Stomach smooth muscle (tissue), 2 donors: Measurements from ENCODE around the gene ZNF483.
"Not testable (repeated sequence)": the region's sequence is repeated elsewhere in the genome, so short reads cannot be mapped to it uniquely, and the experiment has no call there.

ENCODE experiments used
- H3K27ac ChIP-seq: one replicate; pipeline ENCODE4 v1.7.0; 2013; ENCODE audit warnings: mild to moderate bottlenecking, low read length, inconsistent platforms
- H3K27me3 ChIP-seq, 2 donors: one replicate each; pipeline ENCODE4 v1.7.0; 2013; ENCODE audit warnings: low read length in 2 of 2; ENCODE audit not compliant: insufficient read depth in 2 of 2, control insufficient read depth in 1 of 2
- H3K36me3 ChIP-seq, 2 donors: one replicate each; pipeline ENCODE4 v1.7.0; 2013; ENCODE audit warnings: low read length in 2 of 2; ENCODE audit not compliant: control insufficient read depth in 2 of 2, insufficient read depth in 2 of 2
- H3K4me1 ChIP-seq: one replicate; pipeline ENCODE4 v1.7.0; 2013; ENCODE audit warnings: low read length; ENCODE audit not compliant: control insufficient read depth, insufficient read depth
- H3K4me3 ChIP-seq, 2 donors: one replicate each; pipeline ENCODE4 v1.7.0; 2013; ENCODE audit warnings: low read length in 2 of 2
- H3K9ac ChIP-seq, 2 donors: one replicate each; pipeline ENCODE4 v1.7.0; 2013; ENCODE audit warnings: low read length in 2 of 2, mild to moderate bottlenecking in 1 of 2
- H3K9me3 ChIP-seq, 2 donors: one replicate each; pipeline ENCODE4 v1.7.0; 2013; ENCODE audit warnings: low read length in 2 of 2; ENCODE audit not compliant: control insufficient read depth in 2 of 2
- donor health status: healthy.
- donor health status: Pancreatic carcinoma.

The ZNF483 gene

DNA sequence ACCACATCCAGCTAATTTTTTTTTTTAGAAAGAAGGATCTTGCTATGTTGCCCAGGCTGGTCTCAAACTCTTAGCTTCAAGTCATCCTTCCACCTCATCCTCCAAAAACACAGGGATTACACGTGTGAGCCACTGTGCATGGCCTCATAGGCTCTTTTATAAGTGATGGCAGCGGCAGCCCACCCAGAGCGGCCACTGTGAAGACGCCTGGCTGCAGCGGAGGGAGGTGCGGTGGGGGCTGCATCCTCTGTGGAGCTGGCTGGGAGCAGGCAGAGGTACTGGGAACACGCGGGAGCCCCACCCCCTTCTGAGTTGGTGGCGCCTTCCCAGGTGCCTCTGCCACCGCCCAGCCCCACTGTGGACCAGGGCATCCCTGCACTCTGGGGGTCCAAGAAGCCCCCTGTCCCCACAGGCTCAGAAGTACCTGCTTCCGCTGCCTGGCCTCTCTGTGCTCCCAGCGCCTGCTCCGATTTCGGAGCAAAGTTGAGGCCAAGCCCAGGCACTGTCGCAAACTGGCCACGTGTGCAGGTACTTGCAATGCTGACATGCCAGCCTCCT lies 23.9 kb upstream of the ZNF483 start:
- Histone ChIP-seq H3K9ac (no peak overlapping the region), H3K36me3 (no peaks in the 10 kb centered on the region), H3K4me1 (no peaks in the 10 kb centered on the region), H3K4me3 (no peak overlapping the region), H3K27ac (no peak overlapping the region), H3K27me3 (no peaks in the 10 kb centered on the region), H3K9me3 (no peaks in the 10 kb centered on the region)

DNA sequence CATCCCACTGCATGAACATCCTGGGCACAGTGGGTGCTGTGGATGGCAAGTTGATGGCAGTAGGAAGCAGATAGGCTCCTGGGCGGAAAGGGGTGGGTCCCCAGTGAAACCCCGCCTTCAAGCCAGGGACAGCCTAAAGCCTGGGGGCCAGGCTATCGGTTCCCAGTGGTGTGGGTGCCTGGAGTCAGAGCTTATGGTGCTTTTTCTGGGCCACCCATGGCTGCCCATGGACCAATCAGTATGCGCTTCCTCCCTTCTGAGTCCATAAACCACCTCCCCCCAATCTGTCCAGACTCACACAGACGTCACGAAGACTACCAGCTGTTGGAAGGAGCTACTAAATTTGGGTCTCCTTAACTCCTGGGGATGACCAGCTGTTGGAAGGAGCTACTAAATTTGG lies 23.3 kb upstream of the ZNF483 start:
- H3K27ac ChIP-seq: no peak overlapping the region
- H3K36me3 ChIP-seq: no peaks in the 10 kb centered on the region
- no peak overlapping the region for H3K4me3 ChIP-seq
- no peaks in the 10 kb centered on the region for H3K9me3 ChIP-seq
- H3K4me1 ChIP-seq: no peaks in the 10 kb centered on the region
- H3K9ac ChIP-seq: no peak overlapping the region
- H3K27me3 ChIP-seq: no peaks in the 10 kb centered on the region

DNA sequence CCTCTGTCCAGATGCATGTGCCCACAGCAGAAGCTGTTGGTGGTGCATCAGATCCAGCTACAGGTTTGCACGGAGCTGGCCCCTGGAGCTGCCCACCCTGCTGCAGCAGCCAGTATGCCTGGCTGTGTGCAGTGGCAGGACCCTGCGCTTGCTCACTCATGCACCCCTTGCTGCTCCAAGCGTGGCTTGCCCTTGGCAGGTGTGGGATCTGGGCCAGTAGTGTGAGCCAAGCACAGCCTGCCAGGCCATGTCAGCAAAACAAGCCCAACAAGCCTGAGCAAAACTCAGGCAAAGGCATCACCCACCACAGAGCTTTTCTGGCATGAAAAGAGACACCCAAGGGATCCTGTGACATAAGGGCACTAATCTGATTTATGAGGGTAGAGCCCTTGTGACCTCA lies 22.5 kb upstream of the ZNF483 start:
- no peak overlapping the region for H3K27ac ChIP-seq
- no peak overlapping the region for H3K9ac ChIP-seq
- H3K27me3 ChIP-seq: no peaks in the 10 kb centered on the region
- no peaks in the 10 kb centered on the region for H3K9me3 ChIP-seq
- H3K4me3 ChIP-seq: no peak overlapping the region
- H3K4me1 ChIP-seq: no peaks in the 10 kb centered on the region
- no peaks in the 10 kb centered on the region for H3K36me3 ChIP-seq

GRCh38 chr9:111511581-111511980 lies 13.4 kb upstream of the ZNF483 start:
- H3K27ac ChIP-seq, H3K9me3 ChIP-seq, H3K4me1 ChIP-seq, H3K4me3 ChIP-seq, H3K36me3 ChIP-seq, H3K27me3 ChIP-seq, H3K9ac ChIP-seq: not testable (repeated sequence)

DNA sequence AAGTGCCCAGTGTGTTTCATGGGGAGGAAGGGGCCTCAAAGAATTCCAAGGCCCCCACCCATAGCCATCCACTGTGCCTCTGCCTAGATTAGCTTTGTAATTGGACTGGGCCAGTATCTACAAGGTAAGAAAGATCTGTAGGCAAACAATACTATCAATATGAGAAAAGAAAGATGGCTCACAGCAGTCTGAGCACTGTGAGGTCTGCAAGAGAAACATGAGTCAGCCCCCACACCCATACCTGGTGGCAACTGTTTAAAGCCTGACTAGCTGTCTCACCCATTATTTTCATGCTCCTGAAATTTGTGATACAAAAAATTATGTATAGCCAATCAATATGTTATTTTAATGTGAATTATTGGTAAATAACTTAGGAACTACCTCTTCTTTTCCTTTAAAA lies 10.0 kb upstream of the ZNF483 start:
- Histone ChIP-seq H3K4me3 (no peak overlapping the region), H3K27me3 (no peaks in the 10 kb centered on the region), H3K9me3 (no peaks in the 10 kb centered on the region), H3K27ac (no peak overlapping the region), H3K36me3 (no peaks in the 10 kb centered on the region), H3K4me1 (no peaks in the 10 kb centered on the region), H3K9ac (no peak overlapping the region)

- H3K27me3 ChIP-seq: no peaks in the 10 kb centered on the region
- no peaks in the 10 kb centered on the region for H3K4me1 ChIP-seq
- no peak overlapping the region for H3K4me3 ChIP-seq
- no peaks in the 10 kb centered on the region for H3K9me3 ChIP-seq
- no peaks in the 10 kb centered on the region for H3K36me3 ChIP-seq
- H3K9ac ChIP-seq: no peak overlapping the region
- H3K27ac ChIP-seq: no peak overlapping the region
These were observed 8.9 kb upstream of the ZNF483 start for GRCh38 chr9:111516061-111516465.

GRCh38 chr9:111524731-111525055 lies 286 bp upstream of the ZNF483 start:
- Histone ChIP-seq H3K4me1 (peaks cover 5% of the 10 kb centered on the region), H3K9me3 (no peaks in the 10 kb centered on the region), H3K9ac (peak overlapping the region; percentile 94), H3K27ac (peak overlapping the region; percentile 49), H3K36me3 (peaks cover 11 to 12% of the 10 kb centered on the region in 2 donors), H3K4me3 (peak overlapping the region; percentile 78 to 96), H3K27me3 (no peaks in the 10 kb centered on the region)

- Histone ChIP-seq H3K27me3 (no peaks in the 10 kb centered on the region), H3K9me3 (no peaks in the 10 kb centered on the region), H3K36me3 (peaks cover 25 to 28% of the 10 kb centered on the region in 2 donors), H3K4me1 (peaks cover 5% of the 10 kb centered on the region), H3K9ac (no peak overlapping the region), H3K27ac (no peak overlapping the region), H3K4me3 (no peak overlapping the region)
These were observed 2.4 kb downstream of the ZNF483 start for GRCh38 chr9:111527347-111527746.

- no peak overlapping the region for H3K4me3 ChIP-seq
- H3K9ac ChIP-seq: no peak overlapping the region
- peaks cover 5% of the 10 kb centered on the region for H3K4me1 ChIP-seq
- peaks cover 4 to 11% of the 10 kb centered on the region in 2 donors for H3K9me3 ChIP-seq
- H3K27me3 ChIP-seq: no peaks in the 10 kb centered on the region
- no peak overlapping the region for H3K27ac ChIP-seq
- H3K36me3 ChIP-seq: peaks cover 40 to 47% of the 10 kb centered on the region in 2 donors
These were observed 4.8 kb downstream of the ZNF483 start for GRCh38 chr9:111529787-111530186.

GRCh38 chr9:111531716-111532115 lies 6.7 kb downstream of the ZNF483 start:
- H3K9ac ChIP-seq: no peak overlapping the region
- H3K9me3 ChIP-seq: peaks cover 8 to 18% of the 10 kb centered on the region in 2 donors
- peaks cover 51 to 59% of the 10 kb centered on the region in 2 donors for H3K36me3 ChIP-seq
- no peaks in the 10 kb centered on the region for H3K4me1 ChIP-seq
- H3K27me3 ChIP-seq: no peaks in the 10 kb centered on the region
- no peak overlapping the region for H3K4me3 ChIP-seq
- H3K27ac ChIP-seq: no peak overlapping the region

DNA sequence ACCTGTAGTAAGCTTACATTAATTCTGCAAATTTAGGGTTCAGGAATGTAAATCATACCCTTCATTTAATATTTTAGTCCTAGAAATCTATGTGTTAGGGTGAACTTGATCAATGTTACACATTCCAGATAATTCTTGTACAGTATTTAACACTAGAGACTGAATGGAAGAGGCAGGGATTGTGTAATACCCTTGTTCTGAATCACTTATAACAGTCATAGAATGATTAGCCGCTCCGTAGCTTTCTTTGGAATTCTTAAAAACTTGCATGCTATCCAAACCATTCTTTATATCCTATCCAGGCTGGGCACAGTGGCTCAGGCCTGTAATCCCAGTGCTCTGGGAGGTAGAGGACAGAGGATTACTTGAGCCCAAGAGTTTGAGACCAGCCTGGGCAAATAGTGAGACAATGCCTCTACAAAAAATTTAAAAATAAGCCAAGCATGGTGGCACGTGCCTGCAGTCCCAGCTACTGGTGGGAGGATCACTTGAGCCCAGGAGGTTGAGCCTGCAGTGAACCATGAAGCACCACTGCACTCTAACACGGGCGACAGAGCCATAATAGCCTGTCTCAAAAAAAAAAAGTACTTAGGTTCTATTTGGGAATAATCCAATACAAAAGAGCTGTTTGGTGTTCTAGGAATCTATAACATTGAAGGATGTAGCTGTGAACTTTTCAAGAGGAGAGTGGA lies 8.3 kb downstream of the ZNF483 start:
- H3K4me1 ChIP-seq: no peaks in the 10 kb centered on the region
- H3K9me3 ChIP-seq: peaks cover 8 to 32% of the 10 kb centered on the region in 2 donors
- H3K27me3 ChIP-seq: no peaks in the 10 kb centered on the region
- H3K4me3 ChIP-seq: no peak overlapping the region
- peaks cover 57 to 68% of the 10 kb centered on the region in 2 donors for H3K36me3 ChIP-seq
- H3K27ac ChIP-seq: no peak overlapping the region
- no peak overlapping the region for H3K9ac ChIP-seq
